Neural progenitor cell (in vitro differentiated cells): ENCODE results near the gene OCEL1.

Experiments
- CTCF ChIP-seq: fragments of 200-600 bp; sonication (generic); IDR thresholded peaks from 2 replicates; pipeline ENCODE4 v1.5.1; 2017; ENCODE audit warnings: antibody characterized with exemption, mild to moderate bottlenecking
- EZH2 ChIP-seq: fragments of 200-600 bp; sonication (generic); IDR thresholded peaks from 2 replicates; pipeline ENCODE4 v1.6.1; 2017; ENCODE audit warnings: antibody characterized with exemption, mild to moderate bottlenecking, moderate library complexity

- TF ChIP-seq CTCF: no peak
- no peak for TF ChIP-seq EZH2
These were observed 42.1 kb upstream of the OCEL1 start for GRCh38 chr19:17183858-17184321.
